Hepatocyte (in vitro differentiated cells): ENCODE data around the gene DRG2. TPM values are rescaled to one million over a fixed set of nuclear protein-coding genes. Genes with fewer than 3 reads are reported as not detected.

Experiments used
- DNase-seq: peaks from one replicate; pipeline ENCODE4 v3.0.0-alpha.2; 2016; ENCODE audit warnings: low spot score
- H2AFZ ChIP-seq: fragments of 200-600 bp; sonication (generic); 2 replicates; pipeline ENCODE4 v1.6.0; 2016; ENCODE audit warnings: antibody characterized with exemption, mild to moderate bottlenecking
- H3K27ac ChIP-seq: fragments of 200-600 bp; sonication (generic); 2 replicates; pipeline ENCODE4 v1.5.1; 2016; ENCODE audit warnings: mild to moderate bottlenecking
- H3K27me3 ChIP-seq: fragments of 200-600 bp; sonication (generic); 2 replicates; pipeline ENCODE4 v1.6.1; 2016
- H3K36me3 ChIP-seq: fragments of 200-600 bp; sonication (generic); replicated peaks from 2 replicates; pipeline ENCODE4 v1.5.1; 2016; ENCODE audit warnings: low read depth; ENCODE audit not compliant: insufficient read depth
- H3K4me1 ChIP-seq: fragments of 200-600 bp; sonication (generic); 2 replicates; pipeline ENCODE4 v1.5.1; 2016; ENCODE audit warnings: mild to moderate bottlenecking, moderate library complexity; ENCODE audit not compliant: insufficient read depth
- H3K4me2 ChIP-seq: fragments of 200-600 bp; sonication (generic); 2 replicates; pipeline ENCODE4 v1.6.0; 2016
- H3K4me3 ChIP-seq: fragments of 200-600 bp; sonication (generic); 2 replicates; pipeline ENCODE4 v1.5.1; 2016; ENCODE audit warnings: mild to moderate bottlenecking
- H3K79me2 ChIP-seq: fragments of 200-600 bp; sonication (generic); 2 replicates; pipeline ENCODE4 v1.6.0; 2017; ENCODE audit warnings: mild to moderate bottlenecking
- H3K9me2 ChIP-seq: fragments of 200-600 bp; sonication (generic); replicated peaks from 2 replicates; pipeline ENCODE4 v1.6.0; 2017; ENCODE audit warnings: mild to moderate bottlenecking; ENCODE audit not compliant: insufficient read depth
- H3K9me3 ChIP-seq: fragments of 200-600 bp; sonication (generic); 2 replicates; pipeline ENCODE4 v1.5.1; 2016; ENCODE audit warnings: low read depth, mild to moderate bottlenecking
- H4K20me1 ChIP-seq: fragments of 200-600 bp; sonication (generic); 2 replicates; pipeline ENCODE4 v1.6.0; 2016; ENCODE audit warnings: mild to moderate bottlenecking; ENCODE audit not compliant: insufficient read depth, poor library complexity, severe bottlenecking
- EZH2 ChIP-seq: fragments of 200-600 bp; sonication (generic); IDR thresholded peaks from 2 replicates; pipeline ENCODE4 v1.6.1; 2016; ENCODE audit warnings: antibody characterized with exemption, mild to moderate bottlenecking, borderline replicate concordance
- EZH2phosphoT487 ChIP-seq: fragments of 200-600 bp; sonication (generic); IDR thresholded peaks from one replicate; pipeline ENCODE4 v1.6.1; 2018; ENCODE audit warnings: antibody characterized with exemption, mild to moderate bottlenecking, low read depth, moderate library complexity; ENCODE audit not compliant: unreplicated experiment, severe bottlenecking
- WGBS: methylation state at CpG from one replicate; pipeline ENCODE4 v1.1.6; 2016; ENCODE audit warnings: low lambda C conversion rate; ENCODE audit errors: missing lambda C conversion rate; 5-methylcytosine and 5-hydroxymethylcytosine counted together
- polyA plus RNA-seq: library from polyadenylated mRNA; unstranded; fragments of >200 nt; fragmentation: Nextera tagmentation; extraction: Ambion mirVana; gene quantifications from 2 replicates; pipeline ENCODE4 v1.2.1, GENCODE V29; 2016
- total RNA-seq: library from RNA; depleted of rRNA; stranded (reverse); fragments of >200 nt; gene quantifications from 2 replicates; pipeline ENCODE4 v1.2.3, GENCODE V29; 2014
- TF ChIP-seq, protein P1 (sequence below): fragments of 200-600 bp; sonication (generic); IDR thresholded peaks from 2 replicates; pipeline ENCODE4 v1.5.1; 2016; ENCODE audit warnings: antibody characterized with exemption, mild to moderate bottlenecking; ENCODE audit not compliant: poor library complexity

Gene DRG2
- total and polyA plus RNA-seq, 2 experiments from 2014 or later, result 35.9 to 36.6 TPM

- Histone ChIP-seq H3K4me3 (no peak overlapping the region), H3K9me2 (no peaks in the 10 kb centered on the region), H3K79me2 (no peaks in the 10 kb centered on the region), H3K27me3 (no peaks in the 10 kb centered on the region), H3K27ac (no peak overlapping the region), H4K20me1 (no peaks in the 10 kb centered on the region), H2AFZ (no peak overlapping the region), H3K4me1 (no peaks in the 10 kb centered on the region), H3K36me3 (no peaks in the 10 kb centered on the region), H3K4me2 (no peak overlapping the region), H3K9me3 (no peaks in the 10 kb centered on the region)
- TF ChIP-seq EZH2phosphoT487 (no peak), EZH2 (no peak)
- TF ChIP-seq, protein P1, sequence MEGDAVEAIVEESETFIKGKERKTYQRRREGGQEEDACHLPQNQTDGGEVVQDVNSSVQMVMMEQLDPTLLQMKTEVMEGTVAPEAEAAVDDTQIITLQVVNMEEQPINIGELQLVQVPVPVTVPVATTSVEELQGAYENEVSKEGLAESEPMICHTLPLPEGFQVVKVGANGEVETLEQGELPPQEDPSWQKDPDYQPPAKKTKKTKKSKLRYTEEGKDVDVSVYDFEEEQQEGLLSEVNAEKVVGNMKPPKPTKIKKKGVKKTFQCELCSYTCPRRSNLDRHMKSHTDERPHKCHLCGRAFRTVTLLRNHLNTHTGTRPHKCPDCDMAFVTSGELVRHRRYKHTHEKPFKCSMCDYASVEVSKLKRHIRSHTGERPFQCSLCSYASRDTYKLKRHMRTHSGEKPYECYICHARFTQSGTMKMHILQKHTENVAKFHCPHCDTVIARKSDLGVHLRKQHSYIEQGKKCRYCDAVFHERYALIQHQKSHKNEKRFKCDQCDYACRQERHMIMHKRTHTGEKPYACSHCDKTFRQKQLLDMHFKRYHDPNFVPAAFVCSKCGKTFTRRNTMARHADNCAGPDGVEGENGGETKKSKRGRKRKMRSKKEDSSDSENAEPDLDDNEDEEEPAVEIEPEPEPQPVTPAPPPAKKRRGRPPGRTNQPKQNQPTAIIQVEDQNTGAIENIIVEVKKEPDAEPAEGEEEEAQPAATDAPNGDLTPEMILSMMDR, result no peak
- WGBS, result 98% methylated on average over 28 of the region's 30 CpGs
- DNase-seq, result no peak
Observed at GRCh38 chr17:18119938-18120337, 32.2 kb downstream of the DRG2 start.

- 100% methylated on average over 27 of the region's 68 CpGs for WGBS
- H3K9me2 ChIP-seq, result no peaks in the 10 kb centered on the region
Observed at GRCh38 chr17:18120461-18121017, 32.8 kb downstream of the DRG2 start.

DNA sequence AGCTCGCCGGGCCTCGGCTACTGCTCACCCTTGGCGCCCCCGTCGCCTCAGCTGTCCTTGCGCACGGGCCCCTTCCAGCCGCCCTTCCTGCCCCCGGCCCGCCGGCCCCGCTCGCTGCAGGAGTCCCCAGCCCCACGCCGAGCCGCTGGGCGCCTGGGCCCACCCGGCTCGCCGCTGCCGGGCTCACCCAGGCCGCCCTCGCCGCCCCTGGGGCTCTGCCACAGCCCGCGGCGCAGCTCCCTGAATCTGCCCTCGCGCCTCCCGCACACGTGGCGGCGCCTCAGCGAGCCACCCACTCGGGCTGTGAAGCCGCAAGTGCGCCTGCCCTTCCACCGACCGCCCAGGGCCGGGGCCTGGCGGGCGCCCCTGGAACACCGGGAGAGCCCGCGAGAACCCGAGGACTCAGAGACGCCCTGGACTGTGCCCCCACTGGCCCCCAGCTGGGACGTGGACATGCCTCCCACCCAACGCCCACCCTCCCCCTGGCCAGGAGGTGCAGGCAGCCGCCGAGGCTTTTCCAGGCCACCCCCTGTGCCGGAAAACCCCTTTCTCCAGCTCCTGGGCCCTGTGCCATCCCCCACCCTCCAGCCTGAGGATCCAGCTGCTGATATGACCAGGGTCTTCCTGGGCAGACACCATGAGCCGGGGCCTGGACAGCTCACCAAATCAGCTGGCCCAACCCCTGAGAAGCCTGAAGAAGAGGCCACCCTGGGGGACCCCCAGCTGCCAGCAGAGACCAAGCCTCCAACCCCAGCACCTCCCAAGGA is 33.6 kb downstream of the DRG2 start:
- H3K36me3 ChIP-seq, result no peaks in the 10 kb centered on the region
- no peaks in the 10 kb centered on the region for H3K9me2 ChIP-seq
- H3K79me2 ChIP-seq, result no peaks in the 10 kb centered on the region
- WGBS, result 95% methylated on average over 28 of the region's 54 CpGs
- TF ChIP-seq, protein P1, result no peak
- TF ChIP-seq EZH2phosphoT487, result no peak
- no peak for TF ChIP-seq EZH2
- no peak overlapping the region for H3K4me3 ChIP-seq
- no peak overlapping the region for H3K4me2 ChIP-seq
- no peaks in the 10 kb centered on the region for H3K9me3 ChIP-seq
- no peak overlapping the region for H2AFZ ChIP-seq
- no peaks in the 10 kb centered on the region for H3K4me1 ChIP-seq
- no peak for DNase-seq
- H3K27ac ChIP-seq, result no peak overlapping the region
- H3K27me3 ChIP-seq, result no peaks in the 10 kb centered on the region
- no peaks in the 10 kb centered on the region for H4K20me1 ChIP-seq

More at GRCh38 chr17:18120461-18121017, 32.8 kb downstream of the DRG2 start:
- Histone ChIP-seq H3K27ac (no peak overlapping the region), H3K4me2 (no peak overlapping the region), H4K20me1 (no peaks in the 10 kb centered on the region), H3K27me3 (no peaks in the 10 kb centered on the region), H3K79me2 (no peaks in the 10 kb centered on the region), H3K36me3 (no peaks in the 10 kb centered on the region), H3K9me3 (no peaks in the 10 kb centered on the region), H2AFZ (no peak overlapping the region), H3K4me1 (no peaks in the 10 kb centered on the region), H3K4me3 (no peak overlapping the region)
- DNase-seq, result no peak
- TF ChIP-seq EZH2phosphoT487 (no peak), EZH2 (no peak)
- TF ChIP-seq, protein P1, result no peak
